Left renal pelvis (tissue), 4 donors: Measurements from ENCODE around the gene STC2. TPM values are rescaled to one million over a fixed set of nuclear protein-coding genes. Genes with fewer than 3 reads are reported as not detected.

Experiments used
- DNase-seq, 4 donors: peaks; one replicate each; pipeline ENCODE4 v3.0.0-alpha.2; 2013; ENCODE audit warnings: low read depth in 4 of 4, low spot score in 3 of 4
- polyA plus RNA-seq, 4 donors: library from polyadenylated mRNA; unstranded; fragments of 120-200 nt; gene quantifications; one replicate each; pipeline ENCODE4 v1.2.1, GENCODE V29; 2013; ENCODE audit not compliant: insufficient read length in 4 of 4

The STC2 gene
- polyA plus RNA-seq, 4 donors = 0.98 to 2.1 (median 1.5) TPM

- peak in 1 of 4 donors; percentile 71 for DNase-seq
Observed at GRCh38 chr5:173315495-173316338, 12.5 kb downstream of the STC2 start.

GRCh38 chr5:173314166-173314952 is 13.9 kb downstream of the STC2 start:
- no peak for DNase-seq

- no peak for DNase-seq
Observed at GRCh38 chr5:173313351-173313801, 14.8 kb downstream of the STC2 start.

- DNase-seq = no peak
Observed at GRCh38 chr5:173312821-173313220, 15.4 kb downstream of the STC2 start.

GRCh38 chr5:173311818-173312585 is 16.2 kb downstream of the STC2 start:
- no peak for DNase-seq

- no peak for DNase-seq
Observed at GRCh38 chr5:173310861-173311785, 17.1 kb downstream of the STC2 start.

- DNase-seq = no peak
Observed at GRCh38 chr5:173310218-173310769, 17.9 kb downstream of the STC2 start.

GRCh38 chr5:173309731-173310130 is 18.5 kb downstream of the STC2 start:
- DNase-seq = no peak

GRCh38 chr5:173308226-173308625 is 20.0 kb downstream of the STC2 start:
- no peak for DNase-seq

- no peak for DNase-seq
Observed at GRCh38 chr5:173307695-173308094, 20.5 kb downstream of the STC2 start.

- no peak for DNase-seq
Observed at GRCh38 chr5:173306695-173307094, 21.5 kb downstream of the STC2 start.

- no peak for DNase-seq
Observed at GRCh38 chr5:173304591-173304988, 23.6 kb downstream of the STC2 start.

GRCh38 chr5:173303878-173304590 is 24.2 kb downstream of the STC2 start:
- no peak for DNase-seq

GRCh38 chr5:173302546-173303155 is 25.6 kb downstream of the STC2 start:
- no peak for DNase-seq

GRCh38 chr5:173301695-173302545 is 26.3 kb downstream of the STC2 start:
- no peak for DNase-seq

- DNase-seq = no peak
Observed at GRCh38 chr5:173300389-173301047, 27.7 kb downstream of the STC2 start.

- no peak for DNase-seq
Observed at GRCh38 chr5:173299820-173300219, 28.4 kb downstream of the STC2 start.
